RWPE1 (cell line): Measurements from ENCODE around the gene FAM13A.

Experiments
- CTCF ChIA-PET: fragments of 350-600 bp; sonication (Branson Sonifier 250); formaldehyde crosslinking; extraction: SDS; loops from one replicate; lab custom pipeline; 2021; lab: Yijun Ruan, JAX
- POLR2A ChIA-PET: fragments of 400-600 bp; formaldehyde crosslinking; extraction: SDS; loops from one replicate; lab custom pipeline; 2020; ENCODE audit warnings: antibody characterized with exemption; ENCODE audit not compliant: low non-redundant PET; lab: Yijun Ruan, JAX
- DNase-seq: peaks from one replicate; pipeline ENCODE4 v3.0.0; 2012; ENCODE audit warnings: low spot score
- H3K27ac ChIP-seq: fragments of 450-650 bp; 2 replicates; pipeline ENCODE4 v1.5.1; 2017
- TF ChIP-seq, protein P1 (sequence below): fragments of 450-650 bp; conservative IDR thresholded peaks from 2 replicates; pipeline ENCODE4 v1.5.1; 2017; ENCODE audit warnings: low read depth, mild to moderate bottlenecking

Gene FAM13A

DNA sequence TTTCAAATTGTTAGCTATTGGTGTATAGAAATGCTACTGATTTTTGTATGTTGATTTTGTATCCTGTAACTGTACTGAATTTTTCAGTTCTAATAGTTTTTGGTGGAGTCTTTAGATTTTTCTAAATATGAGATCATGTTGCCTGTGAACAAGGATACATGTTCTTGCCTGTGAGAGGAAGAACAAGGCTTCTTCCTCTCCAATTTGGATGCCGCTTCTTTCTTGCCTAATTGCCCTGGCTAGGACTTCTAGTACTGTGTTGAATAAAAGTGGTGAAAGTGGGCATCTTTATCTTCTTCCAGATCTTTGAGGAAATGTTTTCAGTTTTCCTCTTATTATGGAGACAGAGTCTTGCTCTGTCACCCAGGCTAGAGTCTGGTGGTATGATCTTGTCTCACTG, 343.2 kb downstream of the FAM13A start:
- no peak for DNase-seq
- ChIA-PET POLR2A (no interaction called here), CTCF (no interaction called here)
- TF ChIP-seq, protein P1, sequence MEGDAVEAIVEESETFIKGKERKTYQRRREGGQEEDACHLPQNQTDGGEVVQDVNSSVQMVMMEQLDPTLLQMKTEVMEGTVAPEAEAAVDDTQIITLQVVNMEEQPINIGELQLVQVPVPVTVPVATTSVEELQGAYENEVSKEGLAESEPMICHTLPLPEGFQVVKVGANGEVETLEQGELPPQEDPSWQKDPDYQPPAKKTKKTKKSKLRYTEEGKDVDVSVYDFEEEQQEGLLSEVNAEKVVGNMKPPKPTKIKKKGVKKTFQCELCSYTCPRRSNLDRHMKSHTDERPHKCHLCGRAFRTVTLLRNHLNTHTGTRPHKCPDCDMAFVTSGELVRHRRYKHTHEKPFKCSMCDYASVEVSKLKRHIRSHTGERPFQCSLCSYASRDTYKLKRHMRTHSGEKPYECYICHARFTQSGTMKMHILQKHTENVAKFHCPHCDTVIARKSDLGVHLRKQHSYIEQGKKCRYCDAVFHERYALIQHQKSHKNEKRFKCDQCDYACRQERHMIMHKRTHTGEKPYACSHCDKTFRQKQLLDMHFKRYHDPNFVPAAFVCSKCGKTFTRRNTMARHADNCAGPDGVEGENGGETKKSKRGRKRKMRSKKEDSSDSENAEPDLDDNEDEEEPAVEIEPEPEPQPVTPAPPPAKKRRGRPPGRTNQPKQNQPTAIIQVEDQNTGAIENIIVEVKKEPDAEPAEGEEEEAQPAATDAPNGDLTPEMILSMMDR = no peak
- no peak overlapping the region for H3K27ac ChIP-seq

DNA sequence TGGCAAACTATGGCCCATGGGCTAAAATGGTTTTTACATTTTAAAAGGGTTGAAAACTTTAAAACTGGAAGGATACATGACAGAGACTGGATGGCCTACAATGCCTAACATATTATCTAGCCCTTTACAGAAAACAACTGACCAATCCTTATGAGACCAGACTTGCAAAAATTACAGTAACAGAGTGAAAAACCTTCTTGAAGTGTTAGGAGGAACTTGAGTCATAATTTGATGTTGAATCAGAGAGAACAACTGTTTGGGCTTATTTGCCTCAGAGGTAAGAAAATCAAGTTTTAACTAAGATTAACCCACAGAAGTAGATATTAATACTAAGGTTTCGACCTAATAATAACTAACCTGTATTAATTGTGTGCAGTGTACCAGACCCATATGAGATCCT, 347.0 kb downstream of the FAM13A start:
- TF ChIP-seq, protein P1 = no peak
- ChIA-PET POLR2A (interaction anchor here (0.7 kb wide), 1 partner anchor 17 kb away, joined by 3 read pairs; no protein-coding TSS in a partner anchor), CTCF (no interaction called here)
- no peak overlapping the region for H3K27ac ChIP-seq
- DNase-seq = no peak

DNA sequence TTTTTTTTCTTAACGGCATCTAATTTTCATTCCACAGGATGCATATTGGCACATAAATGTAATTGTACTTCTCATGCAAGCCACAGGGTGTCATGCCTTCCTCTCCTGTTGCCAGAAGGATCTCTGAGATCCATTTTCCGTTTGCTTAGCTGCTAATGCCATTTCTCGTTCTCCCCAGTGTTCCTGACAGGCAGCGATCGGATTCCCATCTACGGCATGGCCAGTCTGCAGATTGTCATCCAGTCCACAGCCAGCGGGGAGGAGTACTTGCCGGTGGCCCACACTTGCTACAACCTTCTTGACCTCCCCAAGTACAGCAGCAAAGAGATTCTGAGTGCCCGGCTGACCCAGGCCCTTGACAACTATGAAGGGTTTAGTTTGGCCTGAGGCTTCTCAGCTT, 350.4 kb downstream of the FAM13A start:
- H3K27ac ChIP-seq = no peak overlapping the region

DNA sequence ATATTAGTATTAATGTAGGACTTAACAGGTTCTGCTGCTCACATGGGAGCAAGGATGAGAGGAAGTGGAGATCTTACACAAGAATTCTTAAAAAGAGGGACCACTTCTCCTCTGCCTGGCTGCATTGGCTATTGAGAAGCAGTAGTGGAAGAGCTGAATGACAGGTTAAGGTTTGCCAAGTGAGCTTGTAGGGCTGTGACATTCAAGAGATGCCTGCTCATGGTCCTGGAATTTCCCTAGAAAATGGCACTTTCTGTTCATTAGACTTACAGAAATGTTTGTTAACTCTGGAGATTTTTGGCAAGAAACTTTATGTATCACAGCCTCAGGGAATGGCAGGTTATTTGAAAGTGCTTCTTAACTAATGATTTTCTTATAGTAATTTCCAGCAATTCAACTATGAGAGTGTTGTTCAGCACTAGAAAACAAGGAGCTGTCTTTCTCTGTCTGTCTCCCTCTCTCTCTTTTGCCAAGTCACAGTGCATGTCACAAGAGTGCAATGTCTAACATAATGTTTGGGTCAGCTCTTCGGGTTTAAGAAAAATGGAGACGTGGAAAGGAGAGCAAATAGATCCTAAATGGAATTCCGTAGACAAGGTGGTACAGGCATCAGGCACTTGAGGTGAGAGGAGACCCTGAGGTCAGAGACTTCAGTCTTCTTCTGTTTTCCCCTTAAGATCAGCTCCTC, 351.0 kb downstream of the FAM13A start:
- TF ChIP-seq, protein P1 = no peak
- H3K27ac ChIP-seq = no peak overlapping the region
- no peak for DNase-seq
- POLR2A ChIA-PET = no interaction called here
- CTCF ChIA-PET = interaction anchor here (0.6 to 0.7 kb wide), 2 partner anchors 171 to 179 kb away, joined by 4 to 6 read pairs; no protein-coding TSS in a partner anchor

More for the DNA sequence above, 350.4 kb downstream of the FAM13A start:
- ChIA-PET CTCF (interaction anchor here (0.7 kb wide), 2 partner anchors 179 to 477 kb away, joined by 3 to 6 read pairs; no protein-coding TSS in a partner anchor), POLR2A (no interaction called here)
- no peak for DNase-seq
- TF ChIP-seq, protein P1 = no peak

DNA sequence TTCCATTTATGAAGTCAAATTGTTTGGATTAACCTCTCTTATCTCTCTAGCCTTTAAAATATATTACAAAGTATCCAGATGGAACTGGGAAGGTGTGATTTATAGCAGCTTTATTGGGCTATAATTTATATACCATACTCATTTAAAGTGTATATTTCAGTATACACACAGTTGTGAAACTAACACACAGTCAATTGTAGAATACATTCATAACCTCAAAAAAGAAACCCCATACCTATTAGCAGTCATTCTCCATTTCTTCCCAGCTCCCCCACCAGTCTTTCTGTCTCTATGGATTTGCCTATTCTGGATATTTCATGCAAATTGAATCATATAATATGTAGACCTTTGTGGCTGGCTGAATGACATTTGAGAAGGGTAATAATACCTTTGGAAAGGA, 351.8 kb downstream of the FAM13A start:
- H3K27ac ChIP-seq = no peak overlapping the region
- ChIA-PET CTCF (interaction anchor here (0.7 kb wide), 1 partner anchor 46 kb away, joined by 5 read pairs; no protein-coding TSS in a partner anchor), POLR2A (no interaction called here)
- TF ChIP-seq, protein P1 = no peak
- DNase-seq = no peak

DNA sequence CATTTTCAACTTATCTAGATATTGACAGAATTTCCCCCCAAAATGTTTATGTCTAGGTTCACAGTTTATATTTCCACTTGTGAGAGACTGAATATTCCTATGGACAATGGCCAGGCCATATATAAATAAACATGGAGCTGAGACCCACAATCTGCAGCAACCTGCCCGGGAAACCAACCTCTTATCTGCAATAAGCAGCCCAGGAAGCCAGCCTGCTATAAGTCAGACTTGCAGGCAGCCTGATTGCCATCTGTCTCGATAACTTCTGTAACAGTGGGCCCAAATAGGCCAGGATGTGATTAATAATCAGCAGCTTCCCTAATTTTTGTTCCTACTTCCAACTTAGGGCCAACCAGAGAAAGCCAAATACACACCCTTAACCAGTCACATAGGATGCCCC, 354.2 kb downstream of the FAM13A start:
- TF ChIP-seq, protein P1 = no peak
- DNase-seq = no peak
- no peak overlapping the region for H3K27ac ChIP-seq
- ChIA-PET POLR2A (no interaction called here), CTCF (no interaction called here)
